Endodermal cell (in vitro differentiated cells): ENCODE measurements around the gene PGGT1B. TPM values are rescaled to one million over a fixed set of nuclear protein-coding genes. Genes with fewer than 3 reads are reported as not detected.

Experiments
- DNase-seq: peaks from one replicate; pipeline ENCODE4 v3.0.0-alpha.2; 2017
- H3K27ac ChIP-seq: 2 replicates; pipeline ENCODE4 v1.5.1; 2013; ENCODE audit warnings: mild to moderate bottlenecking, low read depth, low read length, moderate library complexity
- H3K27me3 ChIP-seq: 2 replicates; pipeline ENCODE4 v1.6.1; 2013; ENCODE audit warnings: mild to moderate bottlenecking, low read length, moderate library complexity; ENCODE audit not compliant: insufficient read depth, control insufficient read depth, poor library complexity, severe bottlenecking
- H3K36me3 ChIP-seq: 2 replicates; pipeline ENCODE4 v1.7.0; 2013; ENCODE audit warnings: mild to moderate bottlenecking, low read length, moderate library complexity; ENCODE audit not compliant: control insufficient read depth, insufficient read depth
- H3K4me1 ChIP-seq: one replicate; pipeline ENCODE4 v1.7.0; 2013; ENCODE audit warnings: low read length; ENCODE audit not compliant: control insufficient read depth, insufficient read depth
- H3K4me3 ChIP-seq: 2 replicates; pipeline ENCODE4 v1.5.1; 2013; ENCODE audit warnings: mild to moderate bottlenecking, low read length, moderate library complexity
- H3K9ac ChIP-seq: 2 replicates; pipeline ENCODE4 v1.6.1; 2013; ENCODE audit warnings: mild to moderate bottlenecking, low read length, moderate library complexity; ENCODE audit not compliant: poor library complexity, severe bottlenecking; ENCODE audit errors: extremely low read depth
- H3K9me3 ChIP-seq: 2 replicates; pipeline ENCODE4 v1.6.1; 2013; ENCODE audit warnings: mild to moderate bottlenecking, low read length, moderate library complexity; ENCODE audit not compliant: control insufficient read depth
- H3K27ac Mint-ChIP-seq: 2 replicates; pipeline ENCODE4 v1.8.0; 2020; ENCODE audit warnings: mixed read lengths
- H3K27me3 Mint-ChIP-seq: 2 replicates; pipeline ENCODE4 v1.8.0; 2021; ENCODE audit warnings: mild to moderate bottlenecking, mixed read lengths; ENCODE audit not compliant: insufficient read depth
- H3K36me3 Mint-ChIP-seq: 2 replicates; pipeline ENCODE4 v1.8.0; 2020; ENCODE audit warnings: low read depth, mixed read lengths
- H3K4me1 Mint-ChIP-seq: 2 replicates; pipeline ENCODE4 v1.8.0; 2020; ENCODE audit warnings: mixed read lengths
- H3K4me3 Mint-ChIP-seq: 2 replicates; pipeline ENCODE4 v1.8.0; 2020; ENCODE audit warnings: mild to moderate bottlenecking, moderate library complexity, mixed read lengths
- H3K9me3 Mint-ChIP-seq: 2 replicates; pipeline ENCODE4 v1.8.0; 2020; ENCODE audit warnings: mild to moderate bottlenecking, mixed read lengths
- CTCF ChIP-seq: fragments of 200-600 bp; sonication (generic); conservative IDR thresholded peaks from 2 replicates; pipeline ENCODE4 v1.5.0; 2021; ENCODE audit warnings: antibody characterized with exemption, mild to moderate bottlenecking
- whole genome bisulfite sequencing, 2 experiments: methylation state at CpG; one replicate each; pipeline versions ENCODE4 v1.1.5 to v1.1.7; 2013; ENCODE audit warnings: missing lambda C conversion rate in 2 of 2, mixed read lengths in 1 of 2; ENCODE audit not compliant: insufficient coverage in 1 of 2, insufficient read length in 1 of 2; 5-methylcytosine and 5-hydroxymethylcytosine counted together
- total RNA-seq, 2 donors: library from RNA; stranded (reverse); fragmentation: NEBNext Ultra II Directional in 1 of 2; extraction: Animal tissue kit (Norgen Biotek cat#: 25700) in 1 of 2; gene quantifications; 2 replicates in 1 of 2; 3 replicates in 1 of 2; pipeline ENCODE4 v1.2.1, GENCODE V29; 2021

Gene PGGT1B
- total RNA-seq, 2 donors from 2014 or later, result 43.7 to 44.9 TPM

GRCh38 chr5:115184770-115185169 is 77.9 kb downstream of the PGGT1B start:
- H3K9ac ChIP-seq, result no peak overlapping the region
- H3K4me3 ChIP-seq, result no peak overlapping the region
- peaks cover 4% of the 10 kb centered on the region for H3K4me1 ChIP-seq
- peaks cover 4% of the 10 kb centered on the region for H3K4me1 Mint-ChIP-seq
- peaks cover 36% of the 10 kb centered on the region for H3K27me3 ChIP-seq
- H3K9me3 ChIP-seq, result no peaks in the 10 kb centered on the region
- TF ChIP-seq CTCF, result no peak
- H3K27ac ChIP-seq, result no peak overlapping the region
- no peaks in the 10 kb centered on the region for H3K36me3 ChIP-seq
- no peaks in the 10 kb centered on the region for H3K9me3 Mint-ChIP-seq
- DNase-seq, result no peak
- no peak overlapping the region for H3K4me3 Mint-ChIP-seq
- H3K27ac Mint-ChIP-seq, result no peak overlapping the region
- no peaks in the 10 kb centered on the region for H3K36me3 Mint-ChIP-seq
- H3K27me3 Mint-ChIP-seq, result peaks cover 46% of the 10 kb centered on the region
- 69% methylated on average over 2 of the region's 2 CpGs; no CpG with 5 or more reads in 1 of the 2 experiments for WGBS, 2 experiments

- H3K36me3 Mint-ChIP-seq, result no peaks in the 10 kb centered on the region
- no peaks in the 10 kb centered on the region for H3K9me3 ChIP-seq
- H3K27ac ChIP-seq, result no peak overlapping the region
- H3K27me3 Mint-ChIP-seq, result peaks cover 70% of the 10 kb centered on the region
- no peak overlapping the region for H3K27ac Mint-ChIP-seq
- H3K9me3 Mint-ChIP-seq, result no peaks in the 10 kb centered on the region
- no peak for TF ChIP-seq CTCF
- peaks cover 63% of the 10 kb centered on the region for H3K27me3 ChIP-seq
- H3K9ac ChIP-seq, result no peak overlapping the region
- H3K36me3 ChIP-seq, result no peaks in the 10 kb centered on the region
- DNase-seq, result no peak
- no peak overlapping the region for H3K4me3 Mint-ChIP-seq
- H3K4me1 ChIP-seq, result no peaks in the 10 kb centered on the region
- H3K4me1 Mint-ChIP-seq, result no peaks in the 10 kb centered on the region
- H3K4me3 ChIP-seq, result no peak overlapping the region
Measured at GRCh38 chr5:115181757-115182156, 80.9 kb downstream of the PGGT1B start.

GRCh38 chr5:115180165-115180709 is 82.4 kb downstream of the PGGT1B start:
- Mint-ChIP-seq H3K36me3 (no peaks in the 10 kb centered on the region), H3K27ac (no peak overlapping the region), H3K9me3 (no peaks in the 10 kb centered on the region), H3K4me1 (no peaks in the 10 kb centered on the region), H3K27me3 (peaks cover 73% of the 10 kb centered on the region), H3K4me3 (peak overlapping the region; percentile 60)
- no peak overlapping the region for H3K27ac ChIP-seq
- no peaks in the 10 kb centered on the region for H3K36me3 ChIP-seq
- peak; percentile 85 for DNase-seq
- 0 to 1% methylated on average over 39 to 54 of the region's 54 CpGs for WGBS, 2 experiments
- no peak overlapping the region for H3K9ac ChIP-seq
- H3K4me3 ChIP-seq, result peak overlapping the region; percentile 83
- no peaks in the 10 kb centered on the region for H3K4me1 ChIP-seq
- H3K9me3 ChIP-seq, result no peaks in the 10 kb centered on the region
- no peak for TF ChIP-seq CTCF
- peaks cover 63% of the 10 kb centered on the region for H3K27me3 ChIP-seq
